CD14-positive monocyte (primary cell): Measurements from ENCODE around the gene LHCGR. TPM values are rescaled to one million over a fixed set of nuclear protein-coding genes. Genes with fewer than 3 reads are reported as not detected.

ENCODE experiments used
- DNase-seq, 3 donors: peaks; one replicate each; pipeline ENCODE4 v3.0.0-alpha.2; 2011 to 2022
- H2AFZ ChIP-seq: 2 replicates; pipeline ENCODE4 v1.6.0; 2012; ENCODE audit warnings: mild to moderate bottlenecking, low read depth, low read length, inconsistent platforms; ENCODE audit not compliant: insufficient read depth, poor library complexity, severe bottlenecking
- H3K27ac ChIP-seq, 2 donors: 1 replicate in 1 of 2; 2 replicates in 1 of 2; pipeline ENCODE4 v1.5.1; 2012 to 2013; ENCODE audit warnings: low read length in 2 of 2, control low read depth in 1 of 2, inconsistent platforms in 1 of 2, low read depth in 1 of 2, mild to moderate bottlenecking in 1 of 2
- H3K27me3 ChIP-seq, 2 donors: one replicate each; pipeline versions ENCODE4 v1.6.0 to v1.6.1; 2011 to 2013; ENCODE audit warnings: low read length in 2 of 2; ENCODE audit not compliant: control insufficient read depth in 2 of 2, insufficient read depth in 2 of 2
- H3K36me3 ChIP-seq, 2 donors: replicated peaks in 1 of 2; 1 replicate in 1 of 2; 2 replicates in 1 of 2; pipeline versions ENCODE4 v1.5.1 to v1.6.1; 2012 to 2013; ENCODE audit warnings: low read length in 2 of 2, control low read depth in 1 of 2, inconsistent platforms in 1 of 2, mild to moderate bottlenecking in 1 of 2; ENCODE audit not compliant: insufficient read depth in 2 of 2, control insufficient read depth in 1 of 2
- H3K4me1 ChIP-seq, 2 donors: 1 replicate in 1 of 2; 2 replicates in 1 of 2; pipeline versions ENCODE4 v1.5.1 to v1.6.1; 2012 to 2013; ENCODE audit warnings: low read length in 2 of 2, control low read depth in 1 of 2, inconsistent platforms in 1 of 2, mild to moderate bottlenecking in 1 of 2, moderate library complexity in 1 of 2; ENCODE audit not compliant: insufficient read depth in 2 of 2, control insufficient read depth in 1 of 2
- H3K4me2 ChIP-seq: replicated peaks from 2 replicates; pipeline ENCODE3; 2012; ENCODE audit warnings: low read length, moderate library complexity, mild to moderate bottlenecking; ENCODE audit not compliant: poor library complexity, severe bottlenecking; ENCODE audit errors: extremely low read depth
- H3K4me3 ChIP-seq, 3 experiments: fragments of 200-600 bp in 1 of 3; sonication (generic) in 1 of 3; replicated peaks in 1 of 3; 1 replicate in 2 of 3; 2 replicates in 1 of 3; pipeline ENCODE4 v1.5.1; 2011 to 2013; ENCODE audit warnings: low read length in 3 of 3, mild to moderate bottlenecking in 3 of 3, control low read depth in 2 of 3, low read depth in 2 of 3, inconsistent platforms in 1 of 3, moderate library complexity in 1 of 3
- H3K79me2 ChIP-seq: 2 replicates; pipeline ENCODE4 v1.6.0; 2012; ENCODE audit warnings: mild to moderate bottlenecking, control low read depth, inconsistent platforms, low read length, moderate library complexity; ENCODE audit not compliant: insufficient read depth
- H3K9ac ChIP-seq: 2 replicates; pipeline ENCODE4 v1.6.0; 2017; ENCODE audit warnings: low read length, mild to moderate bottlenecking; ENCODE audit not compliant: insufficient read depth, poor library complexity, severe bottlenecking
- H3K9me3 ChIP-seq, 2 donors: replicated peaks in 1 of 2; 1 replicate in 1 of 2; 2 replicates in 1 of 2; pipeline versions ENCODE4 v1.5.1 to v1.6.1; 2012 to 2013; ENCODE audit warnings: low read length in 2 of 2, control low read depth in 1 of 2; ENCODE audit not compliant: control insufficient read depth in 1 of 2, insufficient read depth in 1 of 2
- H4K20me1 ChIP-seq: 2 replicates; pipeline ENCODE4 v1.6.0; 2012; ENCODE audit warnings: mild to moderate bottlenecking, low read length, control low read depth, moderate library complexity; ENCODE audit not compliant: insufficient read depth
- H3K27ac Mint-ChIP-seq, 7 donors: one replicate each; pipeline ENCODE4 v1.8.0; 2020; ENCODE audit warnings: mild to moderate bottlenecking in 7 of 7, mixed read lengths in 7 of 7, moderate library complexity in 6 of 7, inconsistent platforms in 2 of 7
- H3K27me3 Mint-ChIP-seq, 3 donors: one replicate each; pipeline ENCODE4 v1.8.0; 2021 to 2022; ENCODE audit warnings: low read depth in 3 of 3, mild to moderate bottlenecking in 3 of 3, mixed read lengths in 3 of 3, moderate library complexity in 3 of 3, inconsistent platforms in 1 of 3
- H3K36me3 Mint-ChIP-seq, 2 donors: one replicate each; pipeline ENCODE4 v1.8.0; 2020; ENCODE audit warnings: mixed read lengths in 2 of 2, inconsistent platforms in 1 of 2, mild to moderate bottlenecking in 1 of 2
- H3K4me1 Mint-ChIP-seq: one replicate; pipeline ENCODE4 v1.8.0; 2020; ENCODE audit warnings: mild to moderate bottlenecking, mixed read lengths
- H3K4me3 Mint-ChIP-seq, 2 donors: one replicate each; pipeline ENCODE4 v1.8.0; 2020; ENCODE audit warnings: mild to moderate bottlenecking in 2 of 2, mixed read lengths in 2 of 2, moderate library complexity in 1 of 2
- H3K9me3 Mint-ChIP-seq, 7 donors: one replicate each; pipeline ENCODE4 v1.8.0; 2020 to 2022; ENCODE audit warnings: mixed read lengths in 7 of 7, mild to moderate bottlenecking in 6 of 7, moderate library complexity in 6 of 7, inconsistent platforms in 2 of 7
- WGBS: methylation state at CpG from one replicate; pipeline ENCODE4 v1.1.5; 2013; ENCODE audit warnings: missing lambda C conversion rate; ENCODE audit not compliant: insufficient coverage; 5-methylcytosine and 5-hydroxymethylcytosine counted together
- intact Hi-C, 2 donors: fragments of 100-400 bp; cut with micrococcal nuclease; formaldehyde crosslinking; loops; one replicate each; pipeline versions ENCODE4 v1.15.0 to v1.15.1; 2023
- polyA plus RNA-seq, 3 donors: library from polyadenylated mRNA; depleted of rRNA in 1 of 3; unstranded in 2 of 3; stranded (reverse) in 1 of 3; fragments of 300-500 nt in 2 of 3; fragments of >200 nt in 1 of 3; fragmentation: Illumina TruSeq in 2 of 3; gene quantifications; 1 replicate in 2 of 3; 2 replicates in 1 of 3; pipeline ENCODE4 v1.2.3, GENCODE V29; 2012 to 2021
- TF ChIP-seq, protein P1 (sequence below): fragments of 200-600 bp; IDR thresholded peaks from one replicate; pipeline ENCODE4 v1.8.0; 2022; ENCODE audit warnings: antibody characterized with exemption, mild to moderate bottlenecking

LHCGR gene
- polyA plus RNA-seq, 3 donors = not detected

DNA sequence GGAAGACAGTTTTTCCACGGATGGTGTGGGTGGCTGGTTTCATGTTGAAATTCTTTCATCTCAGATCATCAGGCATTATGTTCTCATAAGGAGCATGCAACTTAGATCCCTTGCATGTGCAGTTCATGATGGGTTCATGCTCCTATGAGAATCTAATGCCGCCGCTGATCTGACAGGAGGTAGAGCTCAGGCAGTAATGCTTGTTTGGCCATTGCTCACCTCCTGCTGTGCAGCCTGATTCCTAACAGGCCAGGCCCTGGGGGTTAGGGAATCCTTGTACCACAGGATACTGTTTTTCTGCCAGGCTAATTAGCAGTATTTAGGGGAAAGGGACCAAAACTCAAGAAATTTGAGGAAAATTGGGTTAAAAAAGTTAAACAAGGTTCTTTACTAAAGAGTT lies 5.3 kb upstream of the LHCGR start:
- TF ChIP-seq, protein P1, sequence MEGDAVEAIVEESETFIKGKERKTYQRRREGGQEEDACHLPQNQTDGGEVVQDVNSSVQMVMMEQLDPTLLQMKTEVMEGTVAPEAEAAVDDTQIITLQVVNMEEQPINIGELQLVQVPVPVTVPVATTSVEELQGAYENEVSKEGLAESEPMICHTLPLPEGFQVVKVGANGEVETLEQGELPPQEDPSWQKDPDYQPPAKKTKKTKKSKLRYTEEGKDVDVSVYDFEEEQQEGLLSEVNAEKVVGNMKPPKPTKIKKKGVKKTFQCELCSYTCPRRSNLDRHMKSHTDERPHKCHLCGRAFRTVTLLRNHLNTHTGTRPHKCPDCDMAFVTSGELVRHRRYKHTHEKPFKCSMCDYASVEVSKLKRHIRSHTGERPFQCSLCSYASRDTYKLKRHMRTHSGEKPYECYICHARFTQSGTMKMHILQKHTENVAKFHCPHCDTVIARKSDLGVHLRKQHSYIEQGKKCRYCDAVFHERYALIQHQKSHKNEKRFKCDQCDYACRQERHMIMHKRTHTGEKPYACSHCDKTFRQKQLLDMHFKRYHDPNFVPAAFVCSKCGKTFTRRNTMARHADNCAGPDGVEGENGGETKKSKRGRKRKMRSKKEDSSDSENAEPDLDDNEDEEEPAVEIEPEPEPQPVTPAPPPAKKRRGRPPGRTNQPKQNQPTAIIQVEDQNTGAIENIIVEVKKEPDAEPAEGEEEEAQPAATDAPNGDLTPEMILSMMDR = no peak
- intact Hi-C loops = no loop called here
- DNase-seq = no peak

DNA sequence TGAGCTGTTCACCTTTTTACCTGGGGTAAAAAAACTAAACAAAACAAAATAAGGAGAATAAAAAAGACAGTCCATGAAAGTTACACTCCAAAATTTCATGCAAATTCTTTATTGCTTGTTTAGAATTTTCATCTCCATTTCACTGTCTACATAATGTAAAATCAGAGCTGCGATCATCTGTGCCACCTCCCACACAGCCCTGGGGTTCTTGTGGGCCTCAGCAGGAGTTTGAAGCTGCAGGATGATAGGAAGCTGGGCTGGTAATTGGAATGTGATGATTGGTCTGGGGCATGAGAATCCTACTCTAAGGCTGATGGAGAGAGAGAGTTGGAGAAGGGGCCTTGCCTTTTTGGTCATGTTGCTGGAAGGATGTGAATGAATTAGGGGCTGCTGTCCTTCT lies 4.2 kb upstream of the LHCGR start:
- H3K27me3 Mint-ChIP-seq = peaks cover 20 to 28% (median 21%) of the 10 kb centered on the region in 3 donors

More for the DNA sequence above, 5.3 kb upstream of the LHCGR start:
- H3K4me1 ChIP-seq = no peaks in the 10 kb centered on the region
- H3K4me3 ChIP-seq = no peak overlapping the region
- peaks cover 5 to 17% (median 11%) of the 10 kb centered on the region in 7 donors for H3K9me3 Mint-ChIP-seq
- H3K79me2 ChIP-seq = no peaks in the 10 kb centered on the region
- 89% methylated on average over 3 of the region's 3 CpGs for WGBS
- no peaks in the 10 kb centered on the region for H4K20me1 ChIP-seq
- H3K9ac ChIP-seq = no peak overlapping the region
- no peak overlapping the region for H3K27ac ChIP-seq
- no peaks in the 10 kb centered on the region for H3K4me1 Mint-ChIP-seq
- H3K36me3 ChIP-seq = no peaks in the 10 kb centered on the region
- H3K4me3 Mint-ChIP-seq = no peak overlapping the region
- no peak overlapping the region for H2AFZ ChIP-seq
- H3K27ac Mint-ChIP-seq = no peak overlapping the region
- H3K27me3 ChIP-seq = peaks cover 15% of the 10 kb centered on the region in 2 donors
- H3K27me3 Mint-ChIP-seq = peaks cover 11 to 17% (median 11%) of the 10 kb centered on the region in 3 donors
- peaks cover 0 to 1% of the 10 kb centered on the region in 2 donors for H3K9me3 ChIP-seq
- no peaks in the 10 kb centered on the region for H3K36me3 Mint-ChIP-seq
- no peak overlapping the region for H3K4me2 ChIP-seq

More for the DNA sequence above, 4.2 kb upstream of the LHCGR start:
- Histone ChIP-seq H3K79me2 (no peaks in the 10 kb centered on the region), H3K9ac (no peak overlapping the region), H3K4me3 (no peak overlapping the region), H3K4me1 (no peaks in the 10 kb centered on the region), H4K20me1 (no peaks in the 10 kb centered on the region), H2AFZ (no peak overlapping the region), H3K9me3 (peaks cover 0 to 6% of the 10 kb centered on the region in 2 donors), H3K27me3 (peaks cover 19 to 26% of the 10 kb centered on the region in 2 donors), H3K27ac (no peak overlapping the region), H3K36me3 (no peaks in the 10 kb centered on the region), H3K4me2 (no peak overlapping the region)
- intact Hi-C loops = no loop called here
- Mint-ChIP-seq H3K36me3 (no peaks in the 10 kb centered on the region), H3K27ac (no peak overlapping the region), H3K4me3 (no peak overlapping the region), H3K9me3 (peaks cover 5 to 16% (median 14%) of the 10 kb centered on the region in 7 donors), H3K4me1 (no peaks in the 10 kb centered on the region)
- TF ChIP-seq, protein P1 = no peak
- no peak for DNase-seq
- no CpG with 5 or more reads among the region's 1 CpG for WGBS
